IPS-15b (cell line): Measurements from ENCODE around the gene CACNA1C.

Source experiments
- H3K27me3 ChIP-seq: one replicate; pipeline ENCODE4 v1.6.1; 2013; ENCODE audit warnings: low read length; ENCODE audit not compliant: control insufficient read depth, insufficient read depth
- H3K36me3 ChIP-seq: one replicate; pipeline ENCODE4 v1.6.1; 2013; ENCODE audit warnings: low read length; ENCODE audit not compliant: control insufficient read depth, insufficient read depth
- H3K4me1 ChIP-seq: one replicate; pipeline ENCODE4 v1.6.1; 2013; ENCODE audit warnings: mild to moderate bottlenecking, low read length; ENCODE audit not compliant: control insufficient read depth, insufficient read depth
- H3K4me3 ChIP-seq: one replicate; pipeline ENCODE4 v1.5.1; 2013; ENCODE audit warnings: low read depth, low read length
- H3K9ac ChIP-seq: one replicate; pipeline ENCODE4 v1.6.1; 2013; ENCODE audit warnings: low read depth, mild to moderate bottlenecking, low read length
- H3K9me3 ChIP-seq: one replicate; pipeline ENCODE4 v1.6.1; 2013; ENCODE audit warnings: mild to moderate bottlenecking, low read length; ENCODE audit not compliant: control insufficient read depth, insufficient read depth

The CACNA1C gene

GRCh38 chr12:2668816-2669215 is 616.0 kb downstream of the CACNA1C start:
- Histone ChIP-seq H3K9me3 (no peaks in the 10 kb centered on the region), H3K36me3 (no peaks in the 10 kb centered on the region), H3K4me1 (no peaks in the 10 kb centered on the region), H3K27me3 (no peaks in the 10 kb centered on the region), H3K4me3 (no peak overlapping the region), H3K9ac (no peak overlapping the region)

GRCh38 chr12:2669560-2669959 is 616.8 kb downstream of the CACNA1C start:
- no peaks in the 10 kb centered on the region for H3K36me3 ChIP-seq
- no peak overlapping the region for H3K9ac ChIP-seq
- no peak overlapping the region for H3K4me3 ChIP-seq
- no peaks in the 10 kb centered on the region for H3K9me3 ChIP-seq
- H3K4me1 ChIP-seq: no peaks in the 10 kb centered on the region
- H3K27me3 ChIP-seq: no peaks in the 10 kb centered on the region

- Histone ChIP-seq H3K36me3 (no peaks in the 10 kb centered on the region), H3K4me1 (no peaks in the 10 kb centered on the region), H3K9me3 (no peaks in the 10 kb centered on the region), H3K27me3 (no peaks in the 10 kb centered on the region), H3K4me3 (no peak overlapping the region), H3K9ac (no peak overlapping the region)
Measured at GRCh38 chr12:2672863-2673262, 620.1 kb downstream of the CACNA1C start.

GRCh38 chr12:2673966-2674810 is 621.4 kb downstream of the CACNA1C start:
- no peaks in the 10 kb centered on the region for H3K27me3 ChIP-seq
- no peaks in the 10 kb centered on the region for H3K9me3 ChIP-seq
- no peak overlapping the region for H3K9ac ChIP-seq

GRCh38 chr12:2675776-2676175 is 623.0 kb downstream of the CACNA1C start:
- Histone ChIP-seq H3K9ac (no peak overlapping the region), H3K27me3 (no peaks in the 10 kb centered on the region), H3K4me3 (no peak overlapping the region), H3K9me3 (no peaks in the 10 kb centered on the region), H3K36me3 (no peaks in the 10 kb centered on the region), H3K4me1 (no peaks in the 10 kb centered on the region)

More at GRCh38 chr12:2673966-2674810, 621.4 kb downstream of the CACNA1C start:
- no peak overlapping the region for H3K4me3 ChIP-seq
- no peaks in the 10 kb centered on the region for H3K36me3 ChIP-seq
- no peaks in the 10 kb centered on the region for H3K4me1 ChIP-seq

- Histone ChIP-seq H3K9me3 (no peaks in the 10 kb centered on the region), H3K9ac (no peak overlapping the region), H3K4me1 (no peaks in the 10 kb centered on the region), H3K27me3 (no peaks in the 10 kb centered on the region), H3K4me3 (no peak overlapping the region), H3K36me3 (no peaks in the 10 kb centered on the region)
Measured at GRCh38 chr12:2677142-2677880, 624.5 kb downstream of the CACNA1C start.

- Histone ChIP-seq H3K36me3 (no peaks in the 10 kb centered on the region), H3K27me3 (no peaks in the 10 kb centered on the region)
Measured at GRCh38 chr12:2678426-2678825, 625.6 kb downstream of the CACNA1C start.

GRCh38 chr12:2679068-2679815 is 626.5 kb downstream of the CACNA1C start:
- H3K4me3 ChIP-seq: no peak overlapping the region
- H3K4me1 ChIP-seq: peaks cover 4% of the 10 kb centered on the region
- H3K9me3 ChIP-seq: no peaks in the 10 kb centered on the region
- no peaks in the 10 kb centered on the region for H3K27me3 ChIP-seq
- H3K36me3 ChIP-seq: no peaks in the 10 kb centered on the region
- H3K9ac ChIP-seq: no peak overlapping the region

More at GRCh38 chr12:2678426-2678825, 625.6 kb downstream of the CACNA1C start:
- no peak overlapping the region for H3K9ac ChIP-seq
- H3K4me3 ChIP-seq: no peak overlapping the region
- H3K4me1 ChIP-seq: no peaks in the 10 kb centered on the region
- no peaks in the 10 kb centered on the region for H3K9me3 ChIP-seq

GRCh38 chr12:2679816-2680675 is 627.3 kb downstream of the CACNA1C start:
- Histone ChIP-seq H3K4me1 (peaks cover 5% of the 10 kb centered on the region), H3K36me3 (no peaks in the 10 kb centered on the region), H3K4me3 (no peak overlapping the region), H3K9me3 (no peaks in the 10 kb centered on the region), H3K9ac (no peak overlapping the region), H3K27me3 (no peaks in the 10 kb centered on the region)

- H3K9ac ChIP-seq: no peak overlapping the region
- H3K4me1 ChIP-seq: peaks cover 5% of the 10 kb centered on the region
- no peaks in the 10 kb centered on the region for H3K27me3 ChIP-seq
- H3K4me3 ChIP-seq: no peak overlapping the region
- H3K9me3 ChIP-seq: no peaks in the 10 kb centered on the region
- H3K36me3 ChIP-seq: no peaks in the 10 kb centered on the region
Measured at GRCh38 chr12:2680676-2681039, 627.9 kb downstream of the CACNA1C start.
